IPS-NIHi7 (cell line): ENCODE measurements around the gene SLC12A6.

ENCODE experiments used
- DNase-seq: peaks from one replicate; pipeline ENCODE4 v3.0.0; 2012; ENCODE audit warnings: mixed read lengths; ENCODE audit errors: extremely low spot score

The SLC12A6 gene

DNA sequence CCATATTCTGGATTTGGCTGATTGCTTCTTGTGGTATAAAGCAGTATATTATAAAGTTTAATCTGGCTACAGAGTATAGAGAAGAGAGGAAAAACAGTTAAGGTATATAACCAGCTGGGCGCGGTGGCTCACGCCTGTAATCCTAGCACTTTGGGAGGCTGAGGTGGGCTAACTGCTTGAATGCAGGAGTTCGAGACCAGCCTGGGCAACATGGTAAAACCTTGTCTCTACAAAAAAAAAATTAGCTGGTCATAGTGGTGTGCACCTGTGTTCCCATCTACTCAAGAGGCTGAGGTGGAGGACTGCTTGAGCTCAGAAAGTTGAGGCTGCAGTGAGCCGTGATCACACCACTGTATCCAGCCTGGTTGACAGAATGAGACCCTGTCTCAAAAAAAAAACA, 7.3 kb downstream of the SLC12A6 start:
- no peak for DNase-seq

DNA sequence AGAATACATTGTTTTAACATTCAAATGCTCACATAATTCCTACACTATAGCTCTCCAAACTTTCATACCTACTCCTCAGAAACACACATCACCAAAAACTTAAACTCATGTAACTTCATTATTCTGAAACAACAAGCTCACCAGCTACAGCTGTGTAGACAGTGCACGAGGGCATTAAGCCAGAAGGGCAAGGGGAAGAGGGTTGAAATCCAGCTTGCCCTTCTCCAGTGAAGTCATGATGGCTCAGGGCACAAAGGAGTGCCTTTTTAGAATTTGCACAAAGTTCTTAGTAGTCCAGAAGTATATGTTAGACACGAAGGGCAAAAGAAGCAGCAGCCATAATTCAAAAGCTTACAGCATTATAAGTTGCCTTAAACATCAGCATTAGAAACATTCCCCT, 8.6 kb downstream of the SLC12A6 start:
- DNase-seq = no peak

DNA sequence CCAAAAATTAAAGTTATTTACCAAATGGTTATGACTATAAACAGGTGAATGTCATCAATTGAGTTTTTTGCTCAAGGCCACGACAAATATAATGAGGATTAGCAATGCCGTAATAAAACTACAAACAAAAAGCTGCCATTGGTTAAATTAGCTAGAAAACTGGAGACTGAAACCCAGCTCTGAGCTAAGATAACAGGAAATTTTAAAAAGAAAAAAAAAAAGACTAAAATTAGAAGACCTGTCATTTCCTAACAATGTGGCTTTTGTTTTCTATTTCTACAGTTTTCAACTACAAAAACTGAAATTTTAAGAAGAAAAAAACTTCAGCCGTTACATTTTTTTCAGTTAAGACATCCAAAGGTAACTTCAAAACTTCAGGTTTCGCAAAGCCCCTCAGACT, 9.7 kb downstream of the SLC12A6 start:
- no peak for DNase-seq

DNA sequence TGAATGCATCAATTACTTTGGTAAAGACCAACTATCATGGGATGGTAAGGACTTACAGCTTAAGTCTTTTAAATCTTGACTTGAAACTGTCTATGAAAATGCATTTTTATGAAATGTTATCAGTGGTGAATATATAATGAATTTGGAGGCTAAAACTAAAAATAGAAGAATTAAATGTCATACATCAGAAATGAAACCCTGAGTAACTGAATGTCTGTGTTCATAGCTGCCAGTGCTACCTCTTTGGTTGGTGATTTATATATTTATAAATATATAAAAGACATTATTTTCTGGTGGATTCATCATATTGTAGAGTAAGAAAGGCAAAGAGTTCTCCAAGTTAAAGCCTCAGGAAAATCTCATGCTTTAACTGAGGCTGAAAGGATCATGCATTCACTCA, 12.2 kb downstream of the SLC12A6 start:
- DNase-seq = no peak

DNA sequence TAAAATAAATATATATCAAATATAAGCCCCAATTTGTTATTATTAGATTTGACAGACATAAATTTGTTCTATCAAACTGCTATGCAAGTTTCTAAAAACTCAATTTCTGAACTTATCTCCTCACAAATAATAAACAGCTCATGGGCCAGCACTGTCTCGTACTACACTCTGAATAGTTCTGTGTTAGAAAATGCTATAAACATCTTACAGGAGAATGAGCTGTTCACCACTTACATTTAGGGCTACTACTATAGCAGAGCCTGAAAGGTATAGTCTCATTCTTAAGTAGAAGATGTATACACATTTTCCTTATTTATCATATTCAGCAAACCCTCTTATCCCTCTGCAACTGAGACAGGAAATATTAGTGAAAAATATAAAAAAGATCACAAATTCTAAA, 12.6 kb downstream of the SLC12A6 start:
- DNase-seq = no peak

DNA sequence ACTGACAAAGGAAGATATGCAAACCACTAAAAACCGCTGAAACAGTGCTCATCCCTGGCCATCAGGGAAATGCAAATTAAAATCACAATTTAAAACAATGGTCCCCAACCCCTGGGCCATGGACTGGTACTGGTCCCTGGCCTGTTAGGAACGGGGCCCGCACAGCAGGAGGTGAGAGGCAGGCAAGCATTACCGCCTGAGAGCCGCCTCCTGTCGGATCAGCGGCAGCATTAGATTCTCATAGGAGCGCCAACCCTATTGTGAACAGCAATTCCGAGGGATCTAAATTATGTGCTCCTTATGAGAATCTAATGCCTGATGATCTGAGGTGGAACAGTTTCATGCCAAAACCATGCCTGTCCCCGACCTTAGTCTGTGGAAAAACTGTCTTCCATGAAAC, 14.4 kb downstream of the SLC12A6 start:
- DNase-seq = no peak

DNA sequence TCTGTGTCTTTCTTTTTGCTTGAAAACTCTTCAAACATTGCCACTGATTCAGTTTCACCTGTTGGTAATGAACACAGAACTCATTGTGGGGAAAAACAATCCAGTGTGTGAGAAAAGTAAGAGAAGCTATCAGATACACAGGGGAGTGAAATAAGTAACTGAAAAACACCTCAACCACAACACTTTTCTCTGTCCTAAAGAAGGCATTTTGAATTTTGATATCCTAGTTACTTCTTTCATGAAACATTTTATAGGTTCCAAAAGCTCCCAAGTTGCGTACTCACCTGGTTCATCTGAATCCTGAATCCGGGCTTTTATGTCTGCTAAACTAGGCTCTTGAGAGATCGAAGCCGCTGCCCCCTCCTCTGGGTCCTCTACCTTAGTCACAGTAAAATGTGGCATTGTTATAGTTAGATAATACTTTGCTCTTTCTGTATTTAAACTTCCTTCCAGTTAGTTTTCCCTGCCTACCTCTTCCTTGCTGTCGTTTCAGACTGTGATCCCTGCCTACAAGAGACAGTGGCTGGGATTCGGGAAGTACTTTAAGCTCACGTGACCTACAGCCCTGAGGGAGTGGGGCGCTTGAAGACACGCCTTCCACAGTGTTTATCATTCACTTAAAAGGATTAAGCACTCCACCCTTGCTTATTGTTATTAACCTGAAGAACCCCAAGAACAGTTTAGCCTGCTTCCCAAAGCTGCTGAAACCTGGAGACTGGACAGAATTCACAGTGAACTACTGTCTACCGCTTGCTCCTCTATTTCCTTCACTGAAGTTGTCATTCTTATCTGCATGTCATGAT, 19.1 kb downstream of the SLC12A6 start:
- DNase-seq = peak; percentile 67

DNA sequence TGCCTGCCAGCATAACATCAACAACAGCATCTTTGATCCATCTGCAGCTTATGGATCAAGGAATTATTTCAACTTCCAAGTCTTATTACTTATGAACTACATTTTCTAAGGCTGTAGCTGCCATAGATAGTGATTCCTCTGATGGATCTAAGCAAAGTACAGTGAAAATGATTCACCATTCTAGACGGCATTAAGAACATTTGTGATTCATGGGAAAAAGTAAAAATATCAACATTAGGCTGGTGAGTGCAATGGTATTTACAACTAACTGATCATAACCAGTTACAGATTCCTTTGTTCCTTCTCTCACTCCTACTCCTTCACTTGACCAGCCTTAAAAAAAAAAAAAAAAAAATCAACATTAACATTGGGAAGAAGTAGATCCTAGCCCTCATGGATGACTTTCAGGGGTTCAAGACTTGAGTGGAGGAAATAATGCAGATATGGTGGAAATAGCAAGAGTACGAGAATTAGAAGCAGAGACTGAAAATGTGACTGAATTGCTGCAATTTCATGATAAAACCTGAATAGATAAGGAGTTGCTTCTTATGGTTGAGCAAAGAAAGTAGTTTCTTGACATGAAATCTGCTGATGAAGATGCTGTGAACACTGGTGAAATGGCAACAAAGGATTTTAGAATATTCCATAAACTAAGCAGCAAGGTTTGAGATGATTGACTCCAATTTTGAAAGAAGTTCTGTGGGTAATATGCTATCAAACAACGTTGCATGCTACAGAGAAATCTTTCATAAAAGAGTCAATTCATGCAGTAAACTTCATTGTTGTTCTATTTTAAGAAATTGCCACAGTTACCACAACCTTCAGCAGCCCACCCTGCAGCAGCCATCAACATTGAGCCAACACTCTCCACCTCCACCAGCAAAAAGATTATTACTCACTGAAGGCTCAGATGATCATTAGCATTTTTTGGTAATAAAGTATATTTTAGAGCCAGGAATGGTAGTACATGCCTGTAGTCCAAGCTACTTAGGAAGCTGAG, 22.8 kb downstream of the SLC12A6 start:
- DNase-seq = no peak

DNA sequence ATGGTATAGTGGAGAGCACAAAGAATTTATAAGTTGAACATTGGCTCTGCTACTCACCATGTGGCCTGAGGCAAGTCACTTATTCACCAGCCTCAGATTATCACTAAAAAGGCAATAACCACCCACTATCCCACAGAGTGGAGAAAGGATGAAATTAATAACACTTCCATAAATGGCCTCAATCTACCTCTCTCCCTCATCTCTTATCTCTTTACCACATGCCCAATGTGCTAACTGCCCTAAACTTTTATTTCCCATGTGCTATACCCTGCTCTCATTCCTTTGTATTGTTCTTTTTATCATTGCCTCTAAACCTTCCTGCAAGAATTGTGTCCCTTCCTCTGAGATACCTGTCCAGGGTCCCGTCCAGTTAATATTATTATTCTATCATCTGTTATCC, 26.0 kb downstream of the SLC12A6 start:
- DNase-seq = no peak

DNA sequence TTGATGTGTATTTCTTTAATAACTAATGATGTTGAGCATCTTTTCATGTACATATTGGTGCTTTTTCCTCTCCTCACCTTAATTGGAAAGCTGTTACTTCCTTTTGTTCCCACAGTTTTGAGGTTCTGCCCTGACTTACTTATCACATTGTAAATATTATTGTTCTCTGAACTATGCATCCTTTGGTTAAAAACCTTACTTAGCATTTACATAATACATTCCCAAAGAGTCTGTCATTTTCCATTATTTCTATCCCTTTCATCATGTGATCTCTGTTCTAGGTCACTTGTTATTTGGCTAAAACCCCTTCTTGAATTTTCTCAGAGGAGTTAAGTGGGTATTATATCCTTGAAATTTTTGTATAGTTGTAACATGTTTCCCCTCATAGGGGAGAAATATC, 33.0 kb downstream of the SLC12A6 start:
- DNase-seq = no peak

DNA sequence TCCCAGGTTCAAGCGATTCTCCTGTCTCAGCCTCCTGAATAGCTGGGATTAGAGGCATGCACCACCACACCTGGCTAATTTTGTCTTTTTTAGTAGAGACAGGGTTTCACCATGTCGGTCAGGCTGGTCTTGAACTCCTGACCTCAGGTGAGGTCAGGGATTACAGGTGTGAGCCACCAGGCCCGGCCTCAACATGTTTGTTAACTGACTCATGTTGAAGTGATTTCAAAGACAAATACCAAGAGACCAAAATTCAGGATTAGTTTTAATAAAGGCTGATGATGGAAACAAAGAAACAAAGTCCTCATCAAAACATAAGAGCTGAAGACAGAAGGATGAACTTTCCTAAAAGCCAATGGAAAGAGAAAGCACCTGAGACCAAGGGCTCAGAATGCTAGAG, 36.5 kb downstream of the SLC12A6 start:
- DNase-seq = no peak

DNA sequence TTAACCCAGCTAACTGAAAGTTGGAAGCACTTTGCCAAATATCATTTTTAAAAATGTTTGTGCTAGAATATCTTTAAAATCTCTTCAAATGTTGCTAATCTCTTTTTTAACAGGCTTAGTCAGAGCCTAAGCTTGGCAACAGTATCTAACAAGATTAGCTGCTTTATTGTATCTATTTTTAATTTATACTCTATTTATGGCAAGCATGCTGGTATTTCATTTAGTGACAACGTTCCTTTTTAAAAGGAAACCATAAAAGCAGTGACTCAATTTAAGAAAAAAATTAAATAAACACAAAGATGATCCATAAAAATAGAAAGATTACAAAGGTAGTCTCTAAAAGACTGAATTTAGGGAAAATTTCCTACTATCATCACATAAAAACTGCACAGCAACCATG, 40.5 kb downstream of the SLC12A6 start:
- no peak for DNase-seq

DNA sequence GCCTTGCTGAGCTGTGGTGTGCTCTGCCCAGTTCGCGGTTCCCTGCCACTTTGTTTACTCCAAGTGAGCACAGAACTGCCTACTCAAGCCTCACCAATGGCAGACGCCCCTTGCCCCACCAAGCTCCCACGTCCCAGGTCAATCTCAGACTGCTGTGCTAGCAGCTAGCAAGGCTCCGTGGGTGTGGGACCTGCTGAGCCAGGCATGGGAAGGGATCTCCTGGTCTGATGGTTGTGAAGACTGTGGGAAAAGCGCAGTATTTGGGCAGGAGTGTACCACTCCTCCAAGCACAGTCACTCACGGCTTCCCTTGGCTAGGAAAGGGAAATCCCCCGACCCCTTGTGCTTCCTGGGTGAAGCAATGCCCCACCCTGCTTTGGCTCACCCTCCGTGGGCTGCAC, 45.0 kb downstream of the SLC12A6 start:
- DNase-seq = no peak

DNA sequence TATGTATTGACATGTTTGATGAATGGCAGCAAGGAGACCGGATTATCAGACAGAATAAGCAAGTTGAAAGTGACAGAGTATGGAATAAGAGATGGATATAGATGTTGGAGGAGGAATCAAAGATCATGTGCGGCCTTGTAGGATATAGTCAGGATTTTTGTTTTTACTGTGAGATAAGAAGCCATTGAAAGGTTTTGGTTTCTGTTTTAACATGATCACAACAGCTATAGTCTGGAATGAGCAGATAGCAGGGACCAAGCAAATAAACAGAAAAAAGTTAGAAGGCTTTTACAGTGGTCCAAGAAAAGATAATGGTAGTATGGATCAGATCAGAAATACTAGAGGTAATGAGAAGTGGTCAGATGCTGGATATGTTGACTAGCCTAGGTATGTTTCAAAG, 52.6 kb downstream of the SLC12A6 start:
- no peak for DNase-seq

DNA sequence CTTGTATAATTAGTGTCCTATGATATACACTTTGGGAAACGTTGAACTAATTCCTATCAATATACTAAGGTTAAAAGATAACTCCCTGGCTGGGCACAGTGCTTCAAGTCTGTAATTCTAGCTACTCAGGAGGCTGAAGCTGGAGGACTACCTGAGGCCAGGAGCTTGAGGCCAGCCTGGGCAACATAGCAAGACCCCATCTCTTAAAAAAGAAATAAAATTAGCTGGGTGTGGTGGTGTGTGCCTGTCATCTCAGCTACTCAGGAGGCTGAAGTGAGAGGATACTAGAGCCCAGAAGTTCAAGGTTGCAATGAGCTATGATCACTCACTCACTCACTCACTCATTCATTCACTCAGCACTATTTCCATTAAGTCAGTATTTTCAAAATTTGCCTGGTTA, 55.2 kb downstream of the SLC12A6 start:
- DNase-seq = no peak

DNA sequence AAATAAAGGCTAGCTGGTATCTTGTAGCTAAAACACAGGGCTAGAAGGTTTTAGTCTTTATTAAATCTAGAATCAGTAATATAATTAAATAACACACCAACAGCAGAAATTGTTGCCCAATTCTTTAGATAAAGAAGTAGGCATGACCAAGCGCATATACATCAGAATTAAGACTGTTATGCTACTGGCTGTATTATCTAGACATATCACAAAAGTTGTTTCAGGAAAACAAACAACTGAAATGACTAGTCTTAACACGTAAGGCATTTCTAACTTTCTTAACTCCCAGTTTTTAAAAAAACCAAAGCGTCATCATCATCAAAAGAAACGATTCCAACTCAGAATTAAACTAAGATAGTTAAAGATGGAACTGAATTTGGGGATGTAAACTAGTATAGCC, 57.4 kb downstream of the SLC12A6 start:
- DNase-seq = no peak

DNA sequence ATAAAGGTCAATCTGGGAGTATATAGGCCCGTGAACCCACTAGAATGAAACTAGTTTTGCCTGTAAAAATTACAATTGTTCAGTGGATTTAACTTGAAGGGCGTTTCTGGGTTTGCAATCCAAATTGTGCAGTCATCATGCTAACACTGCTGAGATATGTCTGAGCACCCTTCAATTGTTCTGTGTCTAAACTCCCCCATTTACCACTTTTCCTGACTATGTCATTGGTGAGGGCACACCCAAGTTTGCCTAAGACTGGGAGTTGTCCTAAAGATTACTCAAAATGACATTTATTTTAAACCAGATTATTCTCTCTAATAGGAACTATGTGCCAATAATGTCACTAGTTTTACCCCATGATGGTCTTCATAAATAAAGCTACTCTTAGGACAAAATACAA, 58.2 kb downstream of the SLC12A6 start:
- no peak for DNase-seq

DNA sequence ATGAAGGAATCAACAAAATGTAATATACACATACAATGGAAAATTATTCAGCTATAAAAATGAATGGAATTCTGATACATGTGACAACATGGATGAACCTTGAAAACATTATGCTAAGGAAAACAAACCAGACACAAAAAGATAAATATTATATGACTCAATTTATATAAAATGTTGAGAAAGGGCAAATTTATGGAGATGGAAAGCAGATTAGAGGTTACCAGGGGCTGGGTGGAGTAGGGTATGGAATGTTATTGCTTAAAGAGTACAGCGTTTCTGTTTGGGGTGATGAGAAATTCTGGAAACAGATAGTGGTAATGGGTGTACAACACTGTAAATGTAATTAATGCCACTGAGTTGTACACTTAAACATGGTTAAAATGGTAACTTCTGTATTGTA, 61.9 kb downstream of the SLC12A6 start:
- DNase-seq = no peak

DNA sequence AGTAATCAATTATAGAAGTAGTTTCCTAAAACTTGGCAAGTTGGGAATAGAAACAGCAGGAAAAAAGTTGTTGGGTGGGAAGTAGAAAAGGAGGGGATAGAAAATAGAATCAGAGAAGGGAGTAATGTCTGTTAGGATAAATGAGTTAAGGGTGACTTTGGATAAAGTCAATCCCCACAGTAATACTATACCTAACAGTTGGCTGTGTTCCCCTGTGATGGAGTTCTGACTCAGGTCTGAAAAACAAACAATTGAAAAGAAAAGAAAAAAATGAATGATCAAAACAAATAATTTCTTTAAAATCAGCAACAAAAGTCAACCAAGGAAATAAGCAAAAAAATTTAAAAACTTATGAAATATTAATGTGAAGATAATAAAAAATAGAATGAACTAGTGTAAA, 62.4 kb downstream of the SLC12A6 start:
- no peak for DNase-seq

DNA sequence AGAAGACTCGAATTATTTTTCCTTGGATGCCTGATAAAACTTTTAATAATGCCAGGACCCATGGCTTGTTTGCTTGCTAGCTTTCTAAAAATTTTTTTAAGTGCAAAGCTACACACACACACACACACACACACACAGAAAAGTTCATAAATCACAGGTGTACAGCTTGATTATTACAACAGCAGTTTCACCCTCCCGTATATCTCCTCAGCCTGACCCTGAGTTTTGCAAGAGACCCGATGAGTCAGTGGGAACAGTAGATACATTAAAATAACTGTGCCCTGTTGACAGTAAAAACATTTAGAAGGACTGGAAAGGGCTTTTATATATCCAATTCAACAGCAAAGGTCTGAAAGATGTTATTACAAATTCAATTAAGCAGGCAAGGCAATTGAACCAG, 66.1 kb downstream of the SLC12A6 start:
- no peak for DNase-seq

DNA sequence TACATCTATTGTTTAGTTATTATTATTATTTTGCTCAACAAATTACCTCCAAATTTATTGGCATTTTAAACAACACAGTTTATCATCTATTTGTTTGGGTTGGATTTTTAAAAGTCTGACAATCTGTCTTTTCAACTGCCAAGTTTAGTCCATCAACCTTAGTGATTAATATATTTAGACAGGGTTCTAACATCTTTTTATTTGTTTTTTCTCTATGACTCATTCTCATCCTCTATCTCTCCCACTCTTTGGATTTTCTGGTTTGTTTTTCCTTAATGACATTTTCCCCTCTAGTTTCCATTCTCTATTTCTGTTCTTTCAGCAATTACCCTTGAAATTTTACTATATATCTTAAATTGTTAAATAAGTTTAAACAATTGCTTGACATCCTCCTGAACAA, 70.8 kb downstream of the SLC12A6 start:
- no peak for DNase-seq

DNA sequence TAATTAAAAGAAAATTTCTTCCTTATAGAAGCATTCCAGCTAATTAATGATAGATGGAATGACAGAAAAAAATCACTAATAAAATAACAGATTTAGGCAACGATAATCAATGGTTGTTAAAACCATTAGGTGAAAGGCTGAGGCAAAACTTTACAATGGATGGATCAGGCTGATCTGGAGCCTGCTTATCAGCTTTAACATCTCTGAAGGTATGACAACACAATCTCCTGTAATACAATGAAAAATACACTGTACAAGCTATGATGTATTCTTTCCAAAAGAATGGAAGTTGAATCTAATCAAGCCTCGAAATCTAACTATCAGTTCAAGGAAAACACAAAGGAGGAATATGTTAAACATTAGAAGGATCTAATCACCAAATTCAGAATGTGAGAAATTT, 73.5 kb downstream of the SLC12A6 start:
- DNase-seq = no peak

DNA sequence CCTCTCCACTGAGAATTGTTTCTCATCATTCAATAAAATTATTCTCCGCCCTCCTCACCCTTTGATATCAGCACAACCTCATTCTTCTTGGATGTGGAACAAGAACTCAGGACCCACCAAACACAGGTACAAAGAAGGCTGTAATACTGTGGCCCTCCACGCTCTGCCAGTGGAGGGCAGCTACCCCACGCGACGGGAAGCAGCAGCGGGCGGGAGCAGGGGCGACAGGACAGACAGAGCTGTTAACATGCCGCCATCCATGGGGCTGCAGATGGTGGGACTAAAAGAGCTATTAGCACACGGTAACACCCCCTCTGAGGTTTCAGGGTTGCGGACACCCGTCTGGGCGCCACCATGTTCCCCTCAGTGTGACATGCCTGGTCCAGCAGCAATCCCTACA, 75.2 kb downstream of the SLC12A6 start:
- no peak for DNase-seq
